GM21381 (cell line): ENCODE measurements around the gene IRF4.
"Not testable (repeated sequence)": the region's sequence is repeated elsewhere in the genome, so short reads cannot be mapped to it uniquely, and the experiment has no call there.

Experiments
- ATAC-seq: cut with Tn5 transposase; IDR thresholded peaks from one replicate; pipeline ENCODE4 v1.9.1; 2021; ENCODE audit warnings: mild to moderate bottlenecking, moderate library complexity; ENCODE audit not compliant: unreplicated experiment

The IRF4 gene

DNA sequence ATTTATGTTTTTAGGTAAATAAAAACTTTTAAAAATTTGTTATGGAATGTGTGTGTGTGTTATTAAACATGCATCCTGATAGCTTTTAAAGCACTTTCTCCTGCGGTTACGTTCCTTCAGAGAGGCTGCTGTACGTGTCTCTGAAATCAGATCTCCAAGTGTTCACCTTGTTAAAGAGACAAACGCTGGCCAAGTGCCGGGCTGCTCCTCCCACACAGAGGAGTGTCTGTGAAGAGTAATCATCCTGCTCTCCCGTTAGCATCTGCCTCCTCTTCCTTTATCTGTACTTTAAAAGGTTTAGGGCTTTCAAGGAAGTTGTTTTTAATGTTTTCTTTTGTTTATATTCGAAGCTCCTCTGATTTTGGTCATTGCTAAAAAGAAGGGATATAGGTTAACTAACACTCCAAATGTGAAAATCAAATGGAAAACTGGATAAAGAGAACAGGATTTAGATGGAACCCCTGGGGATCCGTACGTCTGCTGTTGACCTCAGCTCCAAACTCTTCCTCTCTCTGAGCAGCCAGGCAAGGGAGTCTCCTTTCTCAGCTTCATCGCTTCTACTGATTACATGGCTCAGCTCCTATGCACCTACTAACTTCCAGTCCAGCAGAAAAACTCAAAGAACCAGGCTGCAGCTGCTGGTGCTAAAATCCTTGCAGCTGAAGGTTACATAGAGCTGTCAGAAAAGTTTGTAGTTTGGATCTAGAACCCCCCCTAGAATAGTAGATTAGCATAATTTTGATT lies 20.0 kb downstream of the IRF4 start:
- no peak for ATAC-seq

DNA sequence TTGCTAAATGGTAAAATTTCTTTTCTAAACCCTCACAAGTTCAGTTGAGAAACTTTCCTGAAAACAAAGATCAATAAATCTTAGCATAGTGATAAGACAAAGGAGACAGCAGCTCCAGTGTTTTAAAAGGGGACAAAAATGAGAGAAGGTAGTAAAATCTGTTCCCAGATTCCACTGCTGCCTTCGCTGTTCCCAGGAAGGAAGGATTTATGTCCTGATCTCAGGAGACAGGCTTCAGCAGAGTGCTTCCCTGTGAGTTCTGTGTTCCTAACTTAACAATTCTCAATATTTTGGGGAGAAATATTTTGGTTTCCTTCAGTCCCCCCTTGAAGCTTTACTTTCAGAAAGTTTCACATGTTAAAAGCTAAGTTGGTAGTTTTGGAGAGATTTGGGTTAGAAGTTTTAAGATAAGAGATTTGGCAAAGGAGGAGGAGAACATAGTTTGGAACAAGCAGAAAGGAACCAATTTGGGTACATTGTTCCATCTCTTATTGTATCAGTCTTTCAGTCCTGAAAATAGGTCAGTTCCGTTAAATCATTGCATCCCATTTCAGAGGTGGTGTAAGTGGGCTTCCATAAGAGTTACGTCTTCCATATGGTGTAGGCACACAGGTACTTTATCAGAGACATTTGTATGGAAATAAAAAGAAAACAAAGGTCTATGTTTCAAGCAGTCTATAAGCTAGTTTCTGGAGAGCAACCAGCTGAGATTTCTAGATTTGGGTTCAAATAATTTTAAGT lies 20.8 kb downstream of the IRF4 start:
- no peak for ATAC-seq

DNA sequence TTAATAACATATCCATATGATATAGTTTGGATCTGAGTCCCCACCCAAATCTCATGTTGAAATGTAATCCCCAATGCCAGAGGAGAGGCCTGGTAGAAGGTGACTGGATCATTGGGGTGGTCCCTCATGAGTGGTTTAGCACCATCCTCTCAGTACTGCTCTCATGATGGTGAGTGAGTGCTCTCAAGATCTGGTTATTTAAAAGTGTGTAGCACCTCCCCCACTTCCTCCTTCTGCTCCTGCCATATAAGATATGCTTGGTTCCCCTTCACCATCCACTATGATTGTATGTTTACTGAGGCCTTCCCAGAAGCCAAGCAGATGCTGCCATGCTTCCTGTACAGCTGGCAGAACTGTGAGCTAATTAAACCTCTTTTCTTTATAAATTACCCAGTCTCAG lies 22.9 kb downstream of the IRF4 start:
- no peak for ATAC-seq

DNA sequence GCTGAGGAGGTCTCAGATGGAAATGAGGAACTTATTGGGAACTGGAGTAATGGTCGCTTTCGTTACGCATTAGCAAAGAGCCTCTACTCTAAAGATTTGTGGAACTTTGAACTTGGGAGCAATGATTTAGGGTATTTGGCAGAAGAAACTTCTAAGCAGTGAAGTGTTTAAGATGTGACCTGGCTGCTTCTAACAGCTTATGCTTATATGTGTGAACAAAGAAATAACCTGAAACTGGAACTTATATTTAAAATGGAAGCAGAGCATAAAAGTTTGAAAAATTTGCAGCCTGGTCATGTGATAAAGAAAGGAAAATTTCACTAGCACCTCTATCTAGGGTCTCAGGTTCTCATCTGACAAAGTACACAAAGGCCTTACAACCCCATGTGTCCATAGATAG lies 23.5 kb downstream of the IRF4 start:
- no peak for ATAC-seq

DNA sequence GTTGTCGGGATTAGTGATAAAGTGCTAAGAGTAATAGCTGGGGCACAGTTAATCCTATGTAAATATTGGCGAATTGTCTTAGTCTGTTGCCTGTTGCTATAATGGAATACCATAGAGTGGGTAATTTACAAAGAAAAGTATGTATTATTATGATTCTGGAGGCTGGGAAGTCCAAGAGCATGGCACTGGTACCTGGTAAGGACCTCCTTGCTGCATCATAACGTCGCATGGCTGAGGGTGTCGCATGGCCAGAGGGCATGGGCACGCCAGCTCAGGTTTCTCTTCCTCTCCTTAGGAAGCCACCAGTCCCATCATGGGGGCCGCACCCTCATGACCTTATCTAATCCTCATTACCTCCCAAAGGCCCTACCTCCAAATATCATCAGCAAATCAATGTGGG lies 29.7 kb downstream of the IRF4 start:
- ATAC-seq, result no peak

DNA sequence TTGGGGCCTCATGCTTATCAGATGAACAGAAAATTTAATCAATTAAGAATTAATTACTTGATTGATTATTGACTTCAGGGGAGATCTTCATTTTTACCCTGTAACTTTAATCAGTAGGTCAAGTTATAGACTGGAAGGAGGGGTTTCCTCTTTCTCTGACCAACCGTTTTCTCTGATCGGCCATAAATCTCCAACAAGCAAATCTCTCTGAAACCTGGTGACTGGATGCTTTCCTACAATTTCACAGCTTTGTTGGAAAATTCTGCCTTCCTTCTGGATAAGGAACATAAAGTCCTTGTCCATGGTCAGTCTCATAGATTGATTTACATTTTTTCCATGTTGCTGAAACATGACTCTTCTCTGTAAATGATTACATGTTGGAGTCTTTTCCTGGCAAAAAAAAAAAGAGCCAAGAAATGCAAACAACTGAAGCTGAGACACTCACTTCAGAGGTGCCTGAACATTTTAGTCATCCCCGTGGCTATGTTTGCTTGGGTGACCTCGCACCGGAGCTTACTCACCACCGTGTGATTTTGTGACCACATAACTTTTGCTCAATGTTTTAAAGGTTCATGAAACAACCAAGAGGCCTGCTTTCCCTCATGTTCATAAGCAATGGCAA lies 31.0 kb downstream of the IRF4 start:
- ATAC-seq, result peak; percentile 85

DNA sequence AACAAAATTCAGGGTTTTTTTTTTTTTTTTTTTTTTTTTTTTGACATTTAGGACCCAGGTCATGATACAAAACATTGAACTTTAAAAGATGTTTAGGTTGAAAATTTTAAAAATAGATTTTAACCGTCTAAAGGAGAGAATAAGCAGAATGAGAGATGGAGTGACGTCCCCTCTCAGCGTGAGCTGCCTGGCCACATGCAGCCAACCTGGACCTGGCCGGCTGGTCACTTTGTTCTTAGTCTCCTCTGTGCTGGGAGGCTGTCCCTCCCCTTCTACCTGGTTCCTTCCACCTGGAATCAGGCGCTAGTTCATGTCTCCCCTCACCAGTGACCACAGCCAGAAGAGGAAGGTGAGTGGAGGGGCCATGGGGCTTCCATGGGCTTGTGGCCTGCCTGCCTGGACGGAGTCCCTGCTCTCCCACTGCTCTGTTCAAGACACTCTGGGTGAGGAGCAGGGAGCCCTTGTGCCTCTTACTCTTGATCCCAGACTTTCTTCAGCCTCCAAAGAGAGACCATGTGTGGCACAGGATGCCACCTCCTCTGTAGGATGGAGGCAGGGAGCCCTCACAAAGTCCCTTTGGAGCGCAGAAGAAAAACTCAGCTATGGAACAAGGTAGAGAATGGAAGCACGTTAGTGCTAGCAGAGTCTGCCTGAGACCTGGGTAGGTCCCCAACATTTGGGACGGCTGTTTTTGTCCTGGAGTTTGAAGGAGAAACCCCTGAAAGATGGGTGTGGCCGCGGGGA lies 31.7 kb downstream of the IRF4 start:
- ATAC-seq, result no peak

DNA sequence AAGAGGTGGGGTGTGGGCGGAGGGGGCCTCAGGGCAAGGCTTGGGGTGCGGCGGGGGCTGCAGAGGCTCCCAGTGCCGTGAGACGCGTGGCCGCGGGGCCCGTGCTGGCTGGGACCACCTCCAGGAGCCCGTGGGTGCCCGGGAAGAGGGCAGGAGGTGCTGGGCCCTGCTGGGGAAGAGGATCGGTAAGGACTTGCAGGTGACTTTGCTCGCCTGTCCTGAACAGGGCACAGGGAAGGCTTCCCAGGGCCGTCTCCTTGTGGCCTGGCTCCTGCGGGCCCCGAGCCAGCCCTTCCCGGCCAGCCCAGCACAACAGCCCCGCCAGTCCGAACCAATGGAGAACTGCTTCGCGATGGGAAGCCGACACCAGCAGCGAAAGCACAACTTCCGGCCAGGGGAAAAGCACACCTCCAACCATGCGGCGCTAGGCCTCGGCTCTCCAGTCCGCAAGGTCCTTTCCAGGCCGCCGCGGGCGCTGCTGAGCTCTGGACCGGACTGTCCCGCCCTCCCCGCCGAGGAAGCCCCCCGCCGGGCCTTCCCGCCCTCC lies 32.3 kb downstream of the IRF4 start:
- ATAC-seq, result no peak

DNA sequence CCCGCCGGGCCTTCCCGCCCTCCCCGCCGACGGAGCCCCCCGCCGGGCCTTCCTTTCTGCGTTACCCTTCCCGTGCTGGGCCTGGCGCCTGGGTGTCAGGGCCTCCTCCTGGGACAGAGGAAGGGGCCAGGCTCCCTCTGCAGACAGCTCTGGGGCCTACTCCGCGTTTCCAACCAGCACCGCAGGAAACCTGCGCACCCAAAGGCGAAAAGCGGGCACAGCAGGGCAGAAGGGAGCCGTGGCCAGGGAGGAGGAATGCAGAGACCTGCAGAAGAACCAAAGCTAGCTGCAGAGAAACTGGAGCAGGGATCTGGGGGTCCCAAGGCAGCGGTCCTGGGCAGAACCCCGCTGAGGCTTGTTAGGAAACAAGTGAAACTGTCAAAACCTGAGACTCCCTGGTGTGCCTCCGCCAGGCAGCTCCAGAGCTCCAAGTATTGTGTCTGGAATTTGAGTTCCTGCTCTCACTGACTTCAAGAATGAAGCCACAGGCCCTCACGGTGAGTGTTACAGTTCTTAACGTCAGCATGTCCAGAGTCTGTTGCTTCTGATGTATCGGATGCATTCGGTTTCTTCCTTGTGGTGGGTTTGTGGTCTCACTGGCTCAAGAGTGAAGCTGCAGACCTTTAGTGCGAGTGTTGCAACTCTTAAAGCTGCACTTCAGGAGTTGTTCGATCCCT lies 33.3 kb downstream of the IRF4 start:
- no peak for ATAC-seq

DNA sequence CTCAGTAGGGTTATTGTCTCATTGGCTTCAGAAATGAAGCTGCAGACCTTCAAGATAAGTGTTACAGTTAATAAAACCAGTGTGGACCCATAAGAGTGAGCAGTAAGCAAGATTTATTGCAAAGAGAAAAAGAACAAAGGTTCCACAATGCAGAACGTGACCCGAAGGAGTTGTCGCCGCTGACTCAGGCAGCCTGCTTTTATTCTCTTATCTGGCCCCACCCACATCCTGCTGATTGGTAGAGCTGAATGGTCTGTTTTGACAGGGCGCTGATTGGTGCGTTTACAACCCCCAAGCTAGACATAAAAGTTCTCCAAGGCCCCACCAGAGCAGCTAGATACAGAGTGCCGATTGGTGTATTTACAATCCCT lies 33.9 kb downstream of the IRF4 start:
- ATAC-seq, result not testable (repeated sequence)

DNA sequence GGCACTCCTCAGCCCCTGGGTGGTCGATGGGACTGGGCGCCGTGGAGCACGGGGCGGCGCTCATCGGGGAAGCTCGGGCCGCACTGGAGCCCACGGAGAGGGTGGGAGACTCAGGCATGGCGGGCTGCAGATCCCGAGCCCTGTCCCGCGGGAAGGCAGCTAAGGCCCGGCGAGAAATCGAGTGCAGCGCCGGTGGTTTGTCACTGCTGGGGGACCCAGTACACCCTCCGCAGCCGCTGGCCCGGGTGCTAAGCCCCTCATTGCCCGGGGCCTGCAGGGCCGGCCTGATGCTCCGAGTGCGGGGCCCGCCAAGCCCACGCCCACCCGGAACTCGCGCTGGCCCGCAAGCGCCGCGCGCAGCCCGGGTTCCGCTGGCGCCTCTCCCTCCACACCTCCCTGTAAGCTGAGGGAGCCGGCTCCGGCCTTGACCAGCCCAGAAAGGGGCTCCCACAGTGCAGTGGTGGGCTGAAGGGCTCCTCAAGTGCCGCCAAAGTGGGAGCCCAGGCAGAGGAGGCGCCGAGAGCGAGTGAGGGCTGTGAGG lies 34.7 kb downstream of the IRF4 start:
- ATAC-seq, result not testable (repeated sequence)

DNA sequence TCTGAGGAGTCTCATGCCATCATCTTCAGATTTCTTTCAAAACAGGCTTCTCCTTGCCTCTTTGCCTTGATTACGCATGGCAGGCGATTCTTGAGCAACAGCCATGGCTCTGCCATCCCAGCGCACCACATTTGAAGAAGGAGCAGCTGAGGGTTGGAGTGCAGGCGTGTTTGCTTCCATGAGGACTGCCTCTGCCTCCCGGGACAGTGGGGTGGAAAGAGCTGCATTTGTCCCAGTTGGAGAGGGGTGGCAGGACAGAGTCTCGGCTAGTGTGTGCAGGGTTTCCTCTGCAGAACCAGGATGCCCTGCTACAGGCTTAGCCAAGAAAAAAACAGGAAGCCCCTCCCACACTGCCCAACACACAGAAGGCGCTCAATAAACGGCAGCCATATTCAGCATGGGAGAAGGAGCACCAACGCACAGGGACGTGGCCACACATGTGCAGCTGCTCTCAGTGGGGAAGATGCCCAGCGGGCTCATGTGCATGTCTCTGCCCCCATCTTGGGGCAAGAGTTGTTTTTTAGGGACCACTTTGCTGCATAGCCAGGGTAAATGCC lies 36.6 kb downstream of the IRF4 start:
- no peak for ATAC-seq

DNA sequence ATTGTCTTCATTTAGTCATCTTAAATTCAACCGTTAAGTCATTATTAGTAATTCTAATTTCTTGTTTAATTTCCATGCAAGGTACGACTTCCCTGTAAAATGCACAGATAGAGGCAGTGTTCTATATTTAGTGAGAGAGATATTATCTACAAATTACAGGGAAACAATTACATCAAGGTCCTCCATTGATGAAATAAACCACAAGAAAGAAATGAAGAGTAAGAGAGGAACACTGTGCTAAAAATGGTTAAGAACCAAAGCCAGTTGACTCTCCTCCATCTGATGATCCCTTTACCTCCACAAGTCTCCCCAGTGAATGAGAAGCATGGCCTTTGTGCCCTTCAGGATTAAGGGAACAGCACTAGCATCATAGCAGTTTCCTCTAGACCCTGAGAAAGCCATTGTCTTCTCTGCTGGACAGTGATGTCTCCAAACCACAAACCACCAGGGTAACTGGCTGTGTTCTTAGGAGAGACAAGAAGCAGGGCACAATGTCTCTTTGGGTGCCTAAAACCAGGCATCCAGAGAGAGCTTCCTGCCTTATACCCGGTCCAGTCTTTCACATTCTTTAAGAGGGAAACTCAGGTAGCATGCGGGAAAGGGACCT lies 38.1 kb downstream of the IRF4 start:
- ATAC-seq, result no peak

DNA sequence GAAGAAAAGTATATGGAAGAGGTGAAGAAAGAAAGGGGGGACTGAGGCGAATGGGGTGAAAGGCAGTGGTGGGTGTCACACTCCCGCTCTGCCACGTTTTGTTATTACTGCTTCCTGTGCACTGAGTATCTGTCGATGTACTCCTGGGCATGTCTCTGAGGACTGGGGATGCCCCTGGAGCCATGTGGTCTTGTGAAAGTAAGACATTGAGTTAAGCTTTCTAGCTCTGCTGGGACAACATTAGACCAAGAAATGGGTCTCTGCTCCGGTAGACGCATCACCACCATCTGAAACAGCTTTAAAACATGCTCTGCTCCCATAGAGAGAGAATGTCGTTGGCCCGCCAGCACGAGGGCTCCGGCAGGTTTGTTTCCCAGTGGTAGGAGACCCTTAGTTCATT lies 40.0 kb downstream of the IRF4 start:
- no peak for ATAC-seq

DNA sequence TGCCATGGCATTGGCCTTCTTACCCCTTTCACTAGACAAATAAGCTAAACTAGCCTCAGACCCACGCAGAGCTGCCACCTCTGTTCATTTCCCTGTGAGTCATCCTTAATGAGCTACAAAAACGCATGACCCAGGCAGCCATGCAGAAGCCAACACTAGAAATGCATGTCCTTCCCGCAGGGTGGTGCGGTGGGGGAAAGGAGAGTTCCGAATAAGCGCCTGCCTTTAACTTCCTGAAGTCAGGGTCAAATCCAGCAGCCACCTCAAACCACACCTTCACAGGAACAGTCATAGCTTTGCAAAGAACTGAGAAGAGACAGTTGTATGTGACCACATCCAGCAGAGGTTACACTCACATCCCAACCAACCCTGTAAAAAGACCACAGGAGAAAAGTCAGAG lies 40.4 kb downstream of the IRF4 start:
- no peak for ATAC-seq

DNA sequence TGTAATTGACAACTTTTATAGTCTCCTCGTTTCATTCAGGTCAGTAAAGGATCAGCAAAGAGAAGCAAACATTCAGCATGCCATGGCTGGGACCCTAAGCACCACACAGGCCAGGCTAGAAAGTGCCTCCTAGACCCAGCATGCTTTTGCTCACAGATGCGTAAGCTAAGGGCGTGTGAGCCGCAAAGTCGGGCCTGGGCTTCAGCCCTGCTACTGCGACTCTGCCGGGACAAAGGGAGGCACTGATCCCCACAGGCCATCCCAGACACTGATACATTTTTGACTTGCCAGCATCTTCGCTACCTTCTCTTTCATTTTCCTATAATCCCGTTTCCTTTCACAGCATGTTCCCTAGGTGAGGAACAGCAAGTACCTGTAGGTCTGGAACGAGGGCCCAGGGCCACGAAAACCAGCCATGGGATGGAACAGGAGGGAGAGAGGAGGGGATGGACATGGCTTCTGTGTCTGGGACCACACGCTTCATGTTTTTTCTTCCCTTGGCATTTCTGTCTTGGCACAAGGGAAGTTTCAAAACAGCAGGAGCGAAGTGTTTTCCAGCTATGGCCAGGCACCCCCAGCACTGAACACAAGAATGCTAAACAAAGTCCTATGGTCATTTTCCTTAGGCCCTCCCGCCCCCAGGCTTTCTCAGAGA lies 42.6 kb downstream of the IRF4 start:
- ATAC-seq, result no peak

DNA sequence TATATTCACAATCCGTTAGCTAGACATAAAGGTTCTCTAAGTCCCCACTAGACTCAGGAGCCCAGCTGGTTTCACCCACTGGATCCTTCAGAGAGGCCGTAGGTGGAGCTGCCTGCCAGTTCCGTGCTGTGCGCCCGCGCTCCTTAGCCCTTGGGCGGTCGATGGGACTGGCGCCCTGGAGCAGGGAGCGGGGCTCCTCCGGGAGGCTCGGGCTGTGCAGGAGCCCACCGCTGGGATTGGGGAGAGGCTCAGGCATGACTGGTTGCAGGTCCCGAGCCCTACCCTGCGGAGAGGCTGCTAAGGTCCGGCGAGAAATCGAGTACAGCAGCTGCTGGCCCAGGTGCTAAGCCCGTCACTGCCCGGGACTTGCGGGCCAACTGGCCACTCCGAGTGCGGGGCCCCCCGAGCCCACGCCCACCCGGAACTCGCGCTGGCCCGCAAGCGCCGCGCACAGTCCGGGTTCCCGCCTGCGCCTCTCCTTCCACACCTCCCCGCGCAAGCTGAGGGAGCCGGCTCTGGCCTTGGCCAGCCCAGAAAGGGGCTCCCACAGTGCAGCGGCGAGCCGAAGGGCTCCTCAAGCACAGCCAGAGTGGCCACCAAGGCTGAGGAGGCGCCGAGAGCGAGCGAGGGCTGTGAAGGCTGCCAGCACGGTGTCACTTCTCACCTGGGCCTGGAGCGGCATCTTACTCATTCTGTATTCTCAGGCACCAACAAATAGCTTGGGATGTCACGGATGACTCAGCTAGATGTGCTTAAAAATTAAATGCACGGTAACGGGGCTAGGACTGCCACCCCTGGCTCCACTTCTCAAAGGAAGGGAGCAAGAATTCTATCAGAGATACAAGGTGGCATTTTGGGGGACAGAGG lies 44.1 kb downstream of the IRF4 start:
- no peak for ATAC-seq
